PC-3 (cell line): ENCODE results near the gene RPL36.

Source experiments
- CTCF ChIP-seq: fragments of 300-600 bp; sonication (generic); conservative IDR thresholded peaks from 2 replicates; pipeline ENCODE4 v1.5.1; 2017; ENCODE audit warnings: antibody characterized with exemption, low read depth, mild to moderate bottlenecking, low read length
- EZH2phosphoT487 ChIP-seq: fragments of 300-600 bp; sonication (generic); IDR thresholded peaks from 2 replicates; pipeline ENCODE4 v1.6.1; 2018; ENCODE audit warnings: mild to moderate bottlenecking, antibody characterized with exemption, low read length, borderline replicate concordance

- TF ChIP-seq CTCF (no peak), EZH2phosphoT487 (no peak)
Measured at GRCh38 chr19:5674714-5675113, 15.4 kb upstream of the RPL36 start.
